GM21367 (cell line): ENCODE measurements around the gene ESYT2.

Experiments
- ATAC-seq: cut with Tn5 transposase; IDR thresholded peaks from one replicate; pipeline ENCODE4 v1.9.1; 2021; ENCODE audit not compliant: unreplicated experiment

ESYT2 gene

GRCh38 chr7:158805937-158806336 is 23.4 kb downstream of the ESYT2 start:
- no peak for ATAC-seq

GRCh38 chr7:158805414-158805813 is 23.9 kb downstream of the ESYT2 start:
- ATAC-seq: no peak

DNA sequence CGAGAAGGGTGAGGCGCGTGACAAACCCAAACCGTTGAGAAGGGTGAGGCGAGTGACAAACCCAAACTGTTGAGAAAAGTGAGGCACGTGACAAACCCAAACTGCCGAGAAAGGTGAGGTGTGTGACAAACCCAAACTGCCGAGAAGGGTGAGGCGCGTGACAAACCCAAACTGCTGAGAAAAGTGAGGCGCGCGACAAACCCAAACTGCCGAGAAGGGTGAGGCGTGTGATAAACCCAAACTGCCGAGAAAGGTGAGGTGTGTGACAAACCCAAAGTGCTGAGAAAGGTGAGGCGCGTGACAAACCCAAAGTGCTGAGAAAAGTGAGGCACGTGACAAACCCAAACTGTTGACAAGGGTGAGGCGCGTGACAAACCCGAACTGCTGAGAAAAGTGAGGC is 25.0 kb downstream of the ESYT2 start:
- no peak for ATAC-seq

DNA sequence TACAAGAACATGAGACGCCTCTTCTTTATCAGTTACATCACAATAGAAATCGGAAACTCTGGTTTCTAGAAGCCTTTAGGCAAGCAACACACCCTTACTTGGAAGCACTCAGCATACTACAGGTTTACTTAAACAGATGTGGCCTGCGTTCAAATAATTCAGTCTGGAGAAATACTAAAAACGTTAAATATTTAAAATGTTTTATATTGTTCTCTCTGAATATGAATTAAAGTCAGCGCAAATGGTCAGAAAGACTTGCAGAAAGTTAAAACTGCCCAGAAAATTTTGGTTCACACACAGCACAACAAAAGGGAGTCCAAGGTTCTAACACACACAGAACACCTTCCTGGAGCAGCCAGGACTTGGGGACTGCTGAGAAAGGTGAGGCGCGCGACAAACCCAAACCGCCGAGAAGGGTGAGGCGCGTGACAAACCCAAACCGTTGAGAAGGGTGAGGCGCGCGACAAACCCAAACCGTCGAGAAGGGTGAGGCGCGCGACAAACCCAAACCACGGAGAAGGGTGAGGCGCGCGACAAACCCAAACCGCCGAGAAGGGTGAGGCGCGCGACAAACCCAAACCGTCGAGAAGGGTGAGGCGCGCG is 25.8 kb downstream of the ESYT2 start:
- ATAC-seq: no peak

DNA sequence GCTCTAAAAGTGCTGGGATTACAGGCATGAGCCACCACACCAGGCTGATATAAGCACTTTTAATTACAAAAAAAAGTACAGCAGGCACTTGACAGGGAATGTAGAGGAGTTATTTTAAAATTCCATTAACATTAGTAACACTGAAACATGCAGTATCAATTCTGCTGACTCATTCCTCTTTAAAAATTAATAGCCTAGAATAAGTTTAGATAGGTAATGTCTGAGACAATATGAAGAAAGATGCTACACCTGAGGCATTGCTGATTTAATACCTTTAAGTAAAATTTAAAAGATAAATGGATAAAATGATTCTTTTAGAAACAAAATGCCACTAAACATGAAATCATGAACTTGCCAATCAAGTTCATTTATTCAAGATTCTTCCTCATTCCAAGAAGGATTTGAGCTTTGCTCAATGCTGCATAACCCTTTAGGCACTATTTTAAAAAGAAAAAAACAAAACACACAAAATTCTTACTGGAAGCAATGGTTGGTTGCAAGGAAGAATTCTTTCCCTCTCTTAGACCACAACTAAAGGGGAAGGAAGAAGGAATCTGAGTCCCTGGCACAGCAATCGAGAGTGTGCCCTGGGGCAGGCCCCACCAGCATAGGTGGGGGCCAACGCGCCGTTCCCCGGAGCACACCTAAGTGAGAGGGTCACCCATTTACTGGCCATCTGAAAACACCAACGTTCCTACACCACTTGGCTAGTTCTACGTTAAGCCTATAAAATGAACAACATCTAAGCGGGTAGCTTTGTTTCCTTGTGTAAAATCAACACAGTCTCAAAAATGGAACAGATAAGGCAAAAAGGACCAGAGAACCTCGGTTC is 26.6 kb downstream of the ESYT2 start:
- no peak for ATAC-seq

DNA sequence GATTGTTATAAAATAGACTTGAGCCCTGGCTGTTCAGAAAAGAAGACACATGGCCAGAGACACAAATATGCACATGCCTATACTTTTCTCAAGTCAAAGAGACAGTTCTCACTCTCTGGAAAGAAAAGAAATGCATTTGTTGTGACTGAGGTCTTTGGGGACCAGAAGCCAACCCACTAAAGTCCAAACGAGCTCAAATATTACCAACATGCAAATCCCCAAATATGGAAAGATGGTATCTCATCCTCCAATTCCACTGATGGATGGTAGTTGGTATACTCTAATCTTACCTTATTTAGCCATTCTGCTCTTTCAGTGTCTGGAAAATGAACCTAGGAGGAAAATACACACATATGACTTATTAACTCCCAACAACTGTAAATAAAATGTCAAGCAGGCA is 30.6 kb downstream of the ESYT2 start:
- no peak for ATAC-seq

DNA sequence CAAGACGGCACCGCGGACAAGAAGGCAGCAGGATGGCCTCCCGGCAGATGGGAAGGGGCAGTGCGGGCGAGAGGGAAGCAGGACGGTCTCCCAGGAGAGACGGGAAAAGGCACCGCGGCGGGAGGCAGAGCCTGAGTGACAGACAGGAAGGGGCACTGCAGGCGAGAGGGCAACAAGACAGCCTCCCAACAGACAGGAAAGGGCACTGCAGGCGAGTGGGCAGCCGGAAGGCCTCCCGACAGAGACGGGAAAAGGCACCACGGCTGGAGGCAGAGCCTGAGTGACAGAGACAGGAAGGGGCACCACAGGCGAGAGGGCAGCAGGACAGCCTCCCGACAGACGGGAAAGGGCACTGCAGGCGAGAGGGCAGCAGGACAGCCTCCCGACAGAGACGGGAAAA is 32.6 kb downstream of the ESYT2 start:
- ATAC-seq: no peak

DNA sequence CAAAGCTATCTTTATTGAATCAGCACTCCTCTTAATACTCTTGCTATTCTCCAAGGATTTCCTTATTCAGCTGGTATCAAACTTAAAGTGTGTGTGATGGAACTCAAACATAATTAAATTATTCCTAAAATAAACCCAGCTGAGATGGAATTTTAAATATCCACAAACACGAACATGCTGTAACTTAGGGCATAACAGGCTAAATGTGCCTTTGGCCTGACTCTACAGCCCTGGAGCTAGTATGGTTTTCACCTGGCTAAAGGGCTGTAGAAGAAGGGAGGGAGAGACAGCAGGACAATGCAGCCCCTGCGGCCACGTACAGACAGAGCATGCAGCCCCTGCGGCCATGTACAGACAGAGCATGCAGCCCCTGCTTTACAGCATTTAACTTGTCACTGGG is 34.0 kb downstream of the ESYT2 start:
- ATAC-seq: no peak

DNA sequence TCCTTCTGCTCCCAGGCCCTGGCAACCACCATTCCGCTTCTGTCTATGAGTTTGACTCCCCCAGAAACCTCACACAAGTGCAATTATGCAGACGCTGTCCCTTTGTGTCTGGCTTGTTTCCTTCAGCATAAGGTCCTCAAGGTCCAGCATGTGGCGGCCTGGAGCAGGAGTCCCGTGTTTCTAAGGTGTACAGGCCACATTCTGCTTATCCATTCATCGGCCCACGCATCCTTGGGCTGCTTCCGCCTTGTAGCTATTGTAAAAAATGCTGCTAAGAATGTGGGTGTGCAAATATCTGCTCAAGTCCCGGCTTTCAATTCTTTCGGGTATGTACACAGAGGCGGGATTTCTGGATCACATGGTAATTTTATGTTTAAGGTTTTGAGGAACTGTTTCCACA is 38.2 kb downstream of the ESYT2 start:
- ATAC-seq: no peak

- no peak for ATAC-seq
These were observed 39.5 kb downstream of the ESYT2 start for GRCh38 chr7:158789842-158790241.

GRCh38 chr7:158786898-158787297 is 42.4 kb downstream of the ESYT2 start:
- ATAC-seq: no peak

DNA sequence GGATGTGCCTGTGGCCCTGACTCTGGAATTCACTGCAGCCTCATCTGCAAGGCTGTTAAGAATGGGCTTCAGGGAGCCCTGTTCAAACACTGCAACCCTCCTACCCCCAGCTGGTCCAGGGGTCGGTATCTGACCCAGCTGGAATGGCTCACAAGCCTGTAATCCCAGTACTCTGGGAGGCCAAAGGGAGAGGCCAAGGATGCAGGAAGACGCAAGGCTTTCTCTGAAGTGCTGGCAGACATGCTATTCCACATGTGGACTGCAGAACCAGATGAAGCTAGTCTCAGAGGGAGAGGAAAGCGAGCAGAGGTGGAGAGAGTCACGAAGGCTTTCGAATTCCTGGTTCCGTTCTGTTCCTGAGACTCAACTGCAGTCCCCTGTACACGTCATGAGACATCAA is 45.0 kb downstream of the ESYT2 start:
- no peak for ATAC-seq

- no peak for ATAC-seq
These were observed 45.7 kb downstream of the ESYT2 start for GRCh38 chr7:158783595-158783994.

DNA sequence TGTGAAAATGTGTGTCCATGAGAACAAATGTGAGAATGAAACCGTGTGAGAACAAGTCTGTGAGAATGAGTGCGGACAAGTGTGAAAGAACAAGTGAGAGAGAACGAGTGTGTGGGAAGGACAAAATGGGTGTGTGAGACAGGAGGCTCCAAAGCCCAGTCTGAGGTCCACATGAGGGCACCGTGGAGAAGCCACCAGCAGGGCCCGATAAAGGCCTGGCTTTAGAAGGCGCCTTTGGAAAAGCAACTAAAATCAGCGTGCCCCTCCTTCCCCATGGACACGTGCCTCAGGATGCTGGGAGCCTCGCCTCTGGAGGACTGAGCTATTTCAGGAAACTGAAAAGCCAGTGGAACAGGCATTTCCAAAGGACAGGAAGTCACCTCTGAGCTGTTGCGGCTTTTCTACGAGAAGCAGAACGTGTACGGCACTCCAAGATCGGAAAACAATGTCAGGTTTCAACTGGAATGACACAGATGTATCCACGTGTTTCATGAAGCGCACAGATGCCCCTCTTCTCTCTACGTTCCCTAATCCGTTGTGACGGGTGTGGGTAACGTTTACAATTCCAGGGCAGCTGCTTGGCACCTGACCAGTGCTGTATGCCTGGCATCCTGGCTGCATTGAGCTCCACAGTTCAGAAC is 46.4 kb downstream of the ESYT2 start:
- no peak for ATAC-seq

DNA sequence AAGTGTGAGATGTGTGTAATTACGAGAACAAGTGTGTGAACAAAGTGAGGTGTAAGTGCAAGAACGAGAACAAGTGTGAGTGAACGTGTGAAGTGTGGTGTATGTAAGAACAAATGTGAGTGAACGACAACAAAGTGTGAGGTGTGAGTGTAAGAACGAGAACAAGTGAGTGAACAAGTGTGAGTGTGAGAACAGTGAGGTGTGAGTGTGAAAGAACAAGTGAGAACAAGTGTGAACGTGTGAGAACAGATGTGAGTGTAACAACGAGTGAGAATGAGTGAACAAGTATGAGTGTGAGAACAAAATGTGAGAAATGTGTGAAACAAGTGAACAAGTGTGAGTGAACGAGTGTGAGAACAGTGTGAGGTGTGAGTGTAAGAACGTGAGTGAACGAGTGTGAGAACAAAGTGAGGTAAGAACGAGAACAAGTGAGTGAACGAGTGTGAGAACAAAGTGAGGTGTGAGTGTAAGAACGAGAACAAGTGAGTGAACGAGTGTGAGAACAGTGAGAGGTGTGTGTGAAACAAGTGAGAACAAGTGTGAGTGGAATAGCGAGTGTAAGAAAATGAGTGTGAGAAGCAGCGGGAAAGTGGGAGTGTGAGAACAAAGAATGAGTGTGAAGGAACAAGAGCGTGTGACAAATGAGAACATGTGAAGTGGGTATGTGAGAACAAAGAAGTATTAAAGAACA is 47.2 kb downstream of the ESYT2 start:
- no peak for ATAC-seq

DNA sequence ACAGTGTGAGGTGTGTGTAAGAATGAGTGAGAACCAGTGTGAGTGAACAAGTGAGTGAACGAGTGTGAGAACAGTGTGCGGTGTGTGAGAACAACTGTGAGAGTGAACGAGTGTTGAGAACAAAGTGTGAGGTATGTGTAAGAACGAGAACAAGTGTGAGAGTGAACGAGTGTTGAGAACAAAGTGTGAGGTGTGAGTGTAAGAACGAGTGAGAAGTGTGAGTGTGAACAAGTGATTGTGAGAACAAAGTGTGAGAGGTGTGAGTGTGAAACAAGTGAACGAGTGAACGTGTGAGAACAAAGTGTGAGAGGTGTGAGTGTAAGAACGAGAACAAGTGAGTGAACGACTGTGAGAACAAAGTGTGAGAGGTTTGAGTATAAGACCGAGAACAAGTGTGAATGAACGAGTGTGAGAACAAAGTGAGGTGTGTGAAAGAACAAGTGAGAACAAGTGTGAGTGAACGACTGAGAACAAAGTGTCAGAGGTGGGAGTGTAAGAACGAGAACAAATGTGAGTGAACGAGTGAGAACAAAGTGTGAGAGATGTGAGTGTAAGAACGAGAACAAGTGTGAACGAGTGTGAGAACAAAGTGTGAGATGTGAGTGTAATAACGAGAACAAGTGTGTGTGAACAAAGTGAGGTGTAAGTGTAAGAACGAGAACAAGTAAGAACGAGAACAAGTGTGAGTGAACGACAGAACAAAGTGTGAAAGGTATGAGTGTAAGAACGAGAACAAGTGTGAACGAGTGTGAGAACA is 47.9 kb downstream of the ESYT2 start:
- no peak for ATAC-seq

DNA sequence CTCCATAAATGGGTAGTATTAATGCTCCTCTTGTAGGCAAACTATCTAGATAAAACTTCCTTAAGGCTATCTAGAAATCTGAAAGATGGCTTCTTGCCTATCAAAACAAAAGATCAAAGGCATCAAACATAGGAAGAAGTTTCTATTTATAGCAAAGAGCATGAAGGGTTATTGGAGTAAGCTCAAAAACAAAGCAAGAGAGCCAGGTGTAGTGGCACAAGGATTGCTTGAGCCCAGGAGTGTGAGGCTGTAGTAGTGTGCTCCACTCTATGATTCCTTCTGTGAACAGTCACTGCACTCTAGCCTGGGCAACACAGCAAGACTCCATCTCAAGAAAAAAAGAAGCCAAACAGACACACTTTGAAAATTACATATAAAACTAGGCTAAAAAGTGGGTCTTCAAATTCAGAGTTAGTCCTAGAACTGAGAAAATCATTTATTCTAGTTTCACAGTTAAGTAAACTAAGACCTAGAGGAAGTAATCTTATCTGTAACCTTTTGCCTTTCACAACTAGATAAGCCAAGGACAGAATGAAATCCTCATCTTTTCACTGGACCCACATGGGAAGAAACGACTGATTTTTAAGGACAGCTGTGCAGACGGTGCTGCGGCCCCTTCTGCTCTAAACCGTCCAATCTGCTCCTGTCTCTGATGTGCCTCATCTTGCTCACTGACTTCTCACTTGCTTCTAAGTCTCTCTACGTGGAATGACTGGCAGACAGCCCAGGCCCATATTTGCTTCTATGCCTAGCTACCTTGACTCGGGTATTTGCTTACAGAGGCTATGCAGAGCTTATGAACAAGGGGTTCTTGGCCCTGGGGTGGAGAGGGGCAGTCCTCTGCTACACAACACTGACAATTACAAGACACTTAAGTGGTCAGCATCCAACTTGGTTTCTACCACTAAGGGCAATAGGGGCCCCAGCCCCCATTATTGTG is 50.0 kb downstream of the ESYT2 start:
- ATAC-seq: no peak

GRCh38 chr7:158778471-158778870 is 50.8 kb downstream of the ESYT2 start:
- no peak for ATAC-seq

- no peak for ATAC-seq
These were observed 51.5 kb downstream of the ESYT2 start for GRCh38 chr7:158777793-158778192.

- no peak for ATAC-seq
These were observed 52.8 kb downstream of the ESYT2 start for GRCh38 chr7:158776474-158776873.
